GM21723 (cell line): ENCODE data around the gene AWAT2.

Experiments used
- ATAC-seq: cut with Tn5 transposase; IDR thresholded peaks from one replicate; pipeline ENCODE4 v1.9.1; 2021; ENCODE audit warnings: mild to moderate bottlenecking, moderate library complexity; ENCODE audit not compliant: unreplicated experiment

Gene AWAT2

GRCh38 chrX:70049925-70050324, at the start of gene AWAT2:
Gene AWAT2, minus strand, starts transcription at chrX:70049938. Its CDS starts 6 bp downstream, at chrX:70049932.
- no peak for ATAC-seq

- no peak for ATAC-seq
These were observed 46.3 kb upstream of the AWAT2 start for GRCh38 chrX:70096052-70096451.

GRCh38 chrX:70092247-70092646, 42.5 kb upstream of the AWAT2 start:
- no peak for ATAC-seq

- ATAC-seq, result no peak
These were observed 40.0 kb upstream of the AWAT2 start for GRCh38 chrX:70089604-70090297.

GRCh38 chrX:70088751-70089150, 39.0 kb upstream of the AWAT2 start:
- ATAC-seq, result no peak

- ATAC-seq, result no peak
These were observed 38.3 kb upstream of the AWAT2 start for GRCh38 chrX:70087857-70088630.

- ATAC-seq, result no peak
These were observed 35.0 kb upstream of the AWAT2 start for GRCh38 chrX:70084592-70085240.

- ATAC-seq, result no peak
These were observed 33.0 kb upstream of the AWAT2 start for GRCh38 chrX:70082723-70083122.

GRCh38 chrX:70079870-70080269, 30.1 kb upstream of the AWAT2 start:
- ATAC-seq, result no peak

GRCh38 chrX:70079297-70079696, 29.6 kb upstream of the AWAT2 start:
- no peak for ATAC-seq

GRCh38 chrX:70066646-70067045, 16.9 kb upstream of the AWAT2 start:
- no peak for ATAC-seq

- ATAC-seq, result no peak
These were observed 13.3 kb upstream of the AWAT2 start for GRCh38 chrX:70062961-70063550.

GRCh38 chrX:70062076-70062475, 12.3 kb upstream of the AWAT2 start, which contains the start of gene OTUD6A:
Gene OTUD6A, plus strand, starts transcription at chrX:70062457. Its CDS starts 68 bp downstream, at chrX:70062525.
- ATAC-seq, result no peak

- ATAC-seq, result no peak
These were observed 4.7 kb upstream of the AWAT2 start for GRCh38 chrX:70054391-70054790.

GRCh38 chrX:70052895-70053615, 3.3 kb upstream of the AWAT2 start:
- no peak for ATAC-seq

GRCh38 chrX:70049406-70049805, 332 bp downstream of the AWAT2 start:
- no peak for ATAC-seq

- no peak for ATAC-seq
These were observed 2.8 kb downstream of the AWAT2 start for GRCh38 chrX:70046978-70047377.

GRCh38 chrX:70044541-70045245, 5.0 kb downstream of the AWAT2 start:
- no peak for ATAC-seq

GRCh38 chrX:70043685-70044084, 6.1 kb downstream of the AWAT2 start:
- no peak for ATAC-seq
